H1 (cell line): ENCODE measurements around the gene TANC1. TPM values are rescaled to one million over a fixed set of nuclear protein-coding genes. Genes with fewer than 3 reads are reported as not detected.

Experiments used
- CTCF ChIA-PET: fragments of 300-600 bp; sonication (Branson Sonifier 250); formaldehyde crosslinking; loops from one replicate; lab custom pipeline; 2021; ENCODE audit not compliant: partially characterized antibody; lab: Charles Lee
- POLR2A ChIA-PET: fragments of 300-600 bp; sonication (Branson Sonifier 250); formaldehyde crosslinking; loops from one replicate; lab custom pipeline; 2021; ENCODE audit warnings: inconsistent platforms; ENCODE audit not compliant: partially characterized antibody; lab: Charles Lee
- DNase-seq, 2 experiments: peaks; one replicate each; pipeline versions ENCODE4 v3.0.0 to v3.0.0-alpha.2; 2010 to 2022; ENCODE audit warnings: low spot score in 2 of 2, low read depth in 1 of 2, mixed read lengths in 1 of 2
- FAIRE-seq: peaks from 2 replicates; lab custom pipeline; 2011; peaks lifted over from hg19 to GRCh38; lab: Jason Lieb, UNC
- H2AFZ ChIP-seq: 2 replicates; pipeline ENCODE4 v1.8.1; 2012; ENCODE audit warnings: low read length, inconsistent platforms
- H2AK5ac ChIP-seq: 2 replicates; pipeline ENCODE4 v1.6.1; 2013; ENCODE audit warnings: low read depth, low read length
- H2BK120ac ChIP-seq: replicated peaks from 2 replicates; pipeline ENCODE3; 2013; ENCODE audit warnings: low read depth, low read length, inconsistent platforms
- H2BK12ac ChIP-seq: 2 replicates; pipeline ENCODE4 v1.6.1; 2013; ENCODE audit warnings: low read depth, low read length
- H2BK15ac ChIP-seq: 2 replicates; pipeline ENCODE4 v1.6.1; 2013; ENCODE audit warnings: low read length
- H2BK20ac ChIP-seq: 2 replicates; pipeline ENCODE4 v1.6.1; 2013; ENCODE audit warnings: low read length
- H2BK5ac ChIP-seq: 2 replicates; pipeline ENCODE4 v1.6.1; 2013; ENCODE audit warnings: low read depth, low read length
- H3K14ac ChIP-seq: 2 replicates; pipeline ENCODE4 v1.6.1; 2013; ENCODE audit warnings: inconsistent platforms; ENCODE audit not compliant: insufficient read length
- H3K18ac ChIP-seq: 2 replicates; pipeline ENCODE4 v1.6.1; 2013; ENCODE audit warnings: low read length; ENCODE audit errors: extremely low read depth
- H3K23ac ChIP-seq: 2 replicates; pipeline ENCODE4 v1.6.1; 2013; ENCODE audit warnings: inconsistent platforms; ENCODE audit not compliant: insufficient read length
- H3K23me2 ChIP-seq: 2 replicates; pipeline ENCODE4 v1.6.1; 2013; ENCODE audit warnings: low read depth, low read length
- H3K27ac ChIP-seq: 2 replicates; pipeline ENCODE4 v1.6.1; 2011; ENCODE audit warnings: low read depth, low read length, inconsistent platforms
- H3K27me3 ChIP-seq, 4 experiments: replicated peaks in 1 of 4; 1 replicate in 1 of 4; 2 replicates in 3 of 4; pipeline versions ENCODE4 v1.6.1 to v1.8.1; 2011 to 2013; ENCODE audit warnings: low read length in 3 of 4, mild to moderate bottlenecking in 3 of 4, inconsistent platforms in 2 of 4, mixed read lengths in 2 of 4, moderate library complexity in 1 of 4; ENCODE audit not compliant: control insufficient read depth in 3 of 4, insufficient read depth in 3 of 4; ENCODE audit errors: extremely low read depth in 1 of 4
- H3K36me3 ChIP-seq, 4 experiments: 2 replicates each; pipeline versions ENCODE4 v1.6.1 to v1.8.1; 2011 to 2013; ENCODE audit warnings: mild to moderate bottlenecking in 4 of 4, low read length in 3 of 4, moderate library complexity in 2 of 4, control low read depth in 1 of 4, inconsistent platforms in 1 of 4; ENCODE audit not compliant: insufficient read depth in 4 of 4, control insufficient read depth in 2 of 4
- H3K4ac ChIP-seq: replicated peaks from 2 replicates; pipeline ENCODE3; 2013; ENCODE audit warnings: low read length, low read depth, mixed read lengths, inconsistent platforms; ENCODE audit not compliant: insufficient read length
- H3K4me1 ChIP-seq, 4 experiments: replicated peaks in 1 of 4; 1 replicate in 1 of 4; 2 replicates in 3 of 4; pipeline versions ENCODE4 v1.6.1 to v1.8.1; 2011 to 2013; ENCODE audit warnings: low read length in 3 of 4, inconsistent platforms in 2 of 4, mixed read lengths in 1 of 4; ENCODE audit not compliant: insufficient read depth in 4 of 4, control insufficient read depth in 3 of 4
- H3K4me2 ChIP-seq, 2 experiments: 2 replicates each; pipeline versions ENCODE4 v1.6.1 to v1.8.1; 2011 to 2013; ENCODE audit warnings: low read depth in 2 of 2, low read length in 2 of 2, control low read depth in 1 of 2, inconsistent platforms in 1 of 2, mild to moderate bottlenecking in 1 of 2; ENCODE audit not compliant: insufficient read depth in 1 of 2
- H3K4me3 ChIP-seq, 4 experiments: fragments of 200-600, 300-600 bp in 1 of 4; sonication (generic), shearing (Covaris generic), sonication (Bioruptor Twin) in 1 of 4; 2 replicates each; pipeline versions ENCODE4 v1.5.1 to v1.8.1; 2011 to 2016; ENCODE audit warnings: low read length in 4 of 4, low read depth in 3 of 4, control low read depth in 2 of 4, inconsistent platforms in 2 of 4, mild to moderate bottlenecking in 2 of 4, mixed read lengths in 1 of 4, moderate library complexity in 1 of 4; ENCODE audit not compliant: insufficient read depth in 2 of 4; ENCODE audit errors: extremely low read depth in 1 of 4
- H3K56ac ChIP-seq: replicated peaks from 2 replicates; pipeline ENCODE3; 2013; ENCODE audit warnings: low read depth, mild to moderate bottlenecking, mixed read lengths, low read length, inconsistent platforms; ENCODE audit not compliant: insufficient read length
- H3K79me1 ChIP-seq: 2 replicates; pipeline ENCODE4 v1.6.1; 2013; ENCODE audit warnings: low read depth, low read length, control low read depth
- H3K79me2 ChIP-seq, 2 experiments: 2 replicates each; pipeline versions ENCODE4 v1.6.1 to v1.8.1; 2012 to 2013; ENCODE audit warnings: low read length in 2 of 2, mild to moderate bottlenecking in 2 of 2, inconsistent platforms in 1 of 2; ENCODE audit not compliant: insufficient read depth in 2 of 2, control insufficient read depth in 1 of 2
- H3K9ac ChIP-seq, 4 experiments: replicated peaks in 1 of 4; 1 replicate in 1 of 4; 2 replicates in 3 of 4; pipeline versions ENCODE4 v1.6.1 to v1.8.1; 2011 to 2013; ENCODE audit warnings: low read depth in 3 of 4, low read length in 3 of 4, control low read depth in 2 of 4, mild to moderate bottlenecking in 2 of 4, moderate library complexity in 2 of 4, inconsistent platforms in 1 of 4; ENCODE audit errors: extremely low read depth in 1 of 4
- H3K9me3 ChIP-seq, 2 experiments: 2 replicates each; pipeline versions ENCODE4 v1.6.1 to v1.8.1; 2012 to 2013; ENCODE audit warnings: mild to moderate bottlenecking in 2 of 2, moderate library complexity in 2 of 2, control low read depth in 1 of 2, inconsistent platforms in 1 of 2, low read depth in 1 of 2, low read length in 1 of 2, mixed read lengths in 1 of 2; ENCODE audit not compliant: insufficient read depth in 2 of 2
- H4K20me1 ChIP-seq, 2 experiments: replicated peaks in 1 of 2; 2 replicates each; pipeline versions ENCODE3 to v1.8.1; 2011 to 2013; ENCODE audit warnings: inconsistent platforms in 2 of 2, low read length in 2 of 2, mild to moderate bottlenecking in 1 of 2; ENCODE audit not compliant: insufficient read depth in 2 of 2, control insufficient read depth in 1 of 2
- H4K5ac ChIP-seq: 2 replicates; pipeline ENCODE4 v1.6.1; 2013; ENCODE audit warnings: low read length, low read depth, mixed read lengths, inconsistent platforms; ENCODE audit not compliant: insufficient read length
- H4K8ac ChIP-seq: 2 replicates; pipeline ENCODE4 v1.8.0; 2013; ENCODE audit warnings: mild to moderate bottlenecking, moderate library complexity, low read length, inconsistent platforms; ENCODE audit not compliant: insufficient read depth; ENCODE audit errors: extremely low read depth
- H4K91ac ChIP-seq: replicated peaks from 2 replicates; pipeline ENCODE3; 2013; ENCODE audit warnings: low read length, mixed read lengths, inconsistent platforms; ENCODE audit not compliant: insufficient read length
- NRF1 ChIP-seq: IDR thresholded peaks from 2 replicates; pipeline ENCODE4 v1.6.1; 2011; ENCODE audit warnings: mild to moderate bottlenecking, low read depth, low read length, improper control_type of control experiment
- RBBP5 ChIP-seq: IDR thresholded peaks from 2 replicates; pipeline ENCODE4 v1.7.1; 2012; ENCODE audit warnings: low read depth, mild to moderate bottlenecking, inconsistent platforms, low read length, moderate library complexity, borderline replicate concordance
- WGBS, 2 experiments: shearing (Covaris generic) in 1 of 2; methylation state at CpG; one replicate each; pipeline versions ENCODE4 v1.1.6 to v1.1.7; 2013 to 2015; ENCODE audit warnings: low lambda C conversion rate in 2 of 2, mixed read lengths in 2 of 2, inconsistent platforms in 1 of 2, low coverage in 1 of 2, missing lambda C conversion rate in 1 of 2; ENCODE audit not compliant: insufficient replicate concordance in 2 of 2, insufficient coverage in 1 of 2, insufficient read length in 1 of 2; ENCODE audit errors: extremely low coverage in 1 of 2, missing lambda C conversion rate in 1 of 2; 5-methylcytosine and 5-hydroxymethylcytosine counted together
- polyA plus RNA-seq, 7 experiments: library from polyadenylated mRNA; depleted of rRNA in 3 of 7; stranded (reverse) in 5 of 7; unstranded in 2 of 7; fragments of >200 nt in 5 of 7; fragments of 200-250 nt in 2 of 7; gene quantifications; 1 replicate in 5 of 7; 2 replicates in 1 of 7; 4 replicates in 1 of 7; pipeline versions ENCODE4 v1.2.1 to v1.2.3, GENCODE V29; 2011 to 2013; ENCODE audit warnings: missing spikeins in 2 of 7, mixed read lengths in 2 of 7
- total RNA-seq: library from RNA; stranded (reverse); fragmentation: NEBNext Ultra II Directional; extraction: Animal tissue kit (Norgen Biotek cat#: 25700); gene quantifications from 2 replicates; pipeline ENCODE4 v1.2.1, GENCODE V29; 2021
- TF ChIP-seq, protein P1 (sequence below): IDR thresholded peaks from 2 replicates; pipeline ENCODE4 v1.6.1; 2011; ENCODE audit warnings: low read length, improper control_type of control experiment

Gene TANC1
- total and polyA plus RNA-seq, 2 of the 8 experiments (the other 6 are each of a cell fraction or from before 2014, with no cell fraction given), result 4.1 to 7.6 TPM

DNA sequence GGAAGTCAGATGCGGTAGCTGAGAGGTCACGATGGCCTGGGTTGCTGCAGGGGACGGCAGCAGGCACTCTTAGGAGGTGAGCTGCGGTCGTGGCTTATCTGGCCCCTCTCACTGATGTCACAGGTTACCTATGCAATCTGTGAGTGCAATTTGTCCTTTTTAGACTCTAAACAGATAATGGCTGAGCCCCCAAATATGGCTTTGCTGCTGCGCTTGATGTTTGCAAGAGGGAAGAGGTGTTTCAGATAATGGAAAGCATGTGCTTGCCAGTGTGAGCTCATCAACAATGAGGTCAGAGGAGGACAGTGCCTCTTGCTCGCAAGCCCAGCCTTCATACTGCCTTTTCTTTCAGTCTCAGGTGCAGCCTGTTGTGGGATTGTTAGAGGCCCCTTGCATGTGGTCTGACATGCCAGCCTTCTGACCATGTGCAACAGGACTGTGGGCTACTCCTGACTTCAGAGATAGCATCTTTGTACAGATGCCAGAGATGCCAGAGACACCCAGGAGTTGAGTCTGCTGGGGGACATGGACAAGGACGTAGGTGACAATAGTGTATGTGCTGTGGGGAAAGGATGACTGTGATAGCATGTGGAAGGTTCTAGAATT is 151.3 kb downstream of the TANC1 start:
- Histone ChIP-seq H3K23me2 (no peaks in the 10 kb centered on the region), H3K4ac (no peak overlapping the region), H4K8ac (no peak overlapping the region), H2BK20ac (no peak overlapping the region), H3K27me3 (no peaks in the 10 kb centered on the region), H3K79me1 (no peaks in the 10 kb centered on the region), H3K18ac (no peak overlapping the region), H2AK5ac (no peak overlapping the region), H3K23ac (no peak overlapping the region), H3K56ac (no peak overlapping the region), H3K36me3 (no peaks in the 10 kb centered on the region), H3K27ac (no peak overlapping the region), H4K91ac (no peak overlapping the region), H2BK12ac (no peak overlapping the region), H3K79me2 (no peaks in the 10 kb centered on the region), H3K9ac (no peak overlapping the region), H3K4me3 (no peak overlapping the region), H2BK15ac (no peak overlapping the region), H4K20me1 (no peaks in the 10 kb centered on the region), H2AFZ (no peak overlapping the region), H4K5ac (no peak overlapping the region), H3K9me3 (no peaks in the 10 kb centered on the region), H3K4me1 (0 out of 7 replicates have a peak, but pooled peaks cover 0 to 3% (median 0%) of the 10 kb centered on the region in 4 experiments), H3K4me2 (no peak overlapping the region), H2BK5ac (no peak overlapping the region), H2BK120ac (no peak overlapping the region), H3K14ac (no peak overlapping the region)
- FAIRE-seq (no peak), DNase-seq (peak in 1 of 2 experiments; percentile 28)
- ChIA-PET POLR2A (no interaction called here), CTCF (interaction anchor here (0.5 to 6.2 kb wide), 46 partner anchors 10 to 768 kb away, joined by 3 to 79 read pairs (median 7); no protein-coding TSS in a partner anchor)
- TF ChIP-seq, protein P1, sequence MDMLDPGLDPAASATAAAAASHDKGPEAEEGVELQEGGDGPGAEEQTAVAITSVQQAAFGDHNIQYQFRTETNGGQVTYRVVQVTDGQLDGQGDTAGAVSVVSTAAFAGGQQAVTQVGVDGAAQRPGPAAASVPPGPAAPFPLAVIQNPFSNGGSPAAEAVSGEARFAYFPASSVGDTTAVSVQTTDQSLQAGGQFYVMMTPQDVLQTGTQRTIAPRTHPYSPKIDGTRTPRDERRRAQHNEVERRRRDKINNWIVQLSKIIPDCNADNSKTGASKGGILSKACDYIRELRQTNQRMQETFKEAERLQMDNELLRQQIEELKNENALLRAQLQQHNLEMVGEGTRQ, result no peak
- TF ChIP-seq RBBP5 (no peak), NRF1 (no peak)
- WGBS, 2 experiments, result 89% methylated on average over 8 of the region's 8 CpGs; no CpG with 5 or more reads in 1 of the 2 experiments
